GM04504 (cell line): ENCODE measurements around the gene RAB24.
"Not testable (repeated sequence)": the region's sequence is repeated elsewhere in the genome, so short reads cannot be mapped to it uniquely, and the experiment has no call there.

ENCODE experiments used
- DNase-seq: peaks from one replicate; pipeline ENCODE4 v3.0.0-alpha.2; 2012; ENCODE audit warnings: low read depth

The RAB24 gene

DNA sequence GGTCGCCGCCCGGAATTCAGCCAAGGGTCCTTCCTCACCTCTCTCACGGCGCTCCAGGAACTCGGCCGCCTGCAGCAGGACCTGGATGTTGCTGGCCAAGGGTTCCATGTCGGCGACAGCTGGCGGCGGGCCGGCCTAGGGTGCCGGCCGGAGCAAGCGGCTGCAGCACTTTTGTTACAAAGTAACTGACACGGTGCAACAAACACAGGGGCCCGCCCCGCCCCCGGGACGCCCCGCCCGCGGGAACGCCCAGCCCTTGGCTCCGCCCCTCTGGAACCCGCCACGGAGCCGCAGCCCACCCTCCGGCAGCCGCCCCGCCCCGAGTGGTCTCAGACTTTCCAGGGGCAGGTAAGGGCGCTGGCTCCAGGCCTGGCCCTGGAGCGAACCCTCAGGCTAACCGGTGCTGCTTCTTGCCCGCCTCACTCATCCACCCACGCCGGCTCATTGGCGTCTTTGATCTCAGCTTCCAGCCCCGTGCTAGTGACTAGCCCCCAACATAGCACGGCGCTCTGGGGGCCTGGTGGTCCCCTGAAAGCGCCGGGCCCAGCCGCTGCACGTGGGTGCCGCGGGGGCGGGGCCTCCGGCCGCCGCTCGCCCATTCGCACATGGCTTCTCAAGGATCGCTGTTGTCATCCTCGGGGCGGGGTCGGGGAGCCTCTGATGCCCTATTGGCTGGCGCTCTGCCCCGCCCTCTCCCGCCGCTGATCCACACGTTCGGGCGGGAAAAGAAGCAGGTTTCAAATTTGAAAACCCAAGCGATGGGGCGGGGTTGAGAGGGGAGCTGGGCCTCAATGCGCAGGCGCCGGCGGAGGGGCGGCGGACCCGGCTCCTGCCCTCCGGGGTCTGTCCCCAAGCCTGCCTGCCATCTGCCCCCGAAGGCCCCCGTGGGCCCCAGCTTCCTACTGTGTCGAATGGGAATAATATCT, 8.5 kb upstream of the RAB24 start, which contains the start of gene MXD3:
MXD3 (minus strand) TSS at position 176 of the 926 bp plus-strand sequence; CDS start at position 108, 68 bp downstream.
- DNase-seq = peak; percentile 81

DNA sequence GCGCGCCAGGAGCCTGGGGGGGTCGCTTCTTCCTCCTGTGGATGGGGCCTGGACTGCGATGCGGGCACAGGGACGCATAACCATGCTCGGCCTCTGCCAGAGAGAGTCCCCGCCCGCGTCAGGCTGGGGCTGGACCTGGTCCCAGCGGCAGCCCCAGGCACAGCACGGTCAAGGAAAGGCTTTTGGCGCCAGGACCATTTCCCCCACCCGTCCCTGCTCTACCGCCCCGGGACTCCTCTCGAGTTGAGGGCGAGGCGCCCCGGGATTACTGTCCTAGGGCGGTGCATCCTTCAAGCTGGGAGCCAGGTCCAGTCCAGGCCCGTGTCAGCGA, 7.8 kb upstream of the RAB24 start:
- no peak for DNase-seq

DNA sequence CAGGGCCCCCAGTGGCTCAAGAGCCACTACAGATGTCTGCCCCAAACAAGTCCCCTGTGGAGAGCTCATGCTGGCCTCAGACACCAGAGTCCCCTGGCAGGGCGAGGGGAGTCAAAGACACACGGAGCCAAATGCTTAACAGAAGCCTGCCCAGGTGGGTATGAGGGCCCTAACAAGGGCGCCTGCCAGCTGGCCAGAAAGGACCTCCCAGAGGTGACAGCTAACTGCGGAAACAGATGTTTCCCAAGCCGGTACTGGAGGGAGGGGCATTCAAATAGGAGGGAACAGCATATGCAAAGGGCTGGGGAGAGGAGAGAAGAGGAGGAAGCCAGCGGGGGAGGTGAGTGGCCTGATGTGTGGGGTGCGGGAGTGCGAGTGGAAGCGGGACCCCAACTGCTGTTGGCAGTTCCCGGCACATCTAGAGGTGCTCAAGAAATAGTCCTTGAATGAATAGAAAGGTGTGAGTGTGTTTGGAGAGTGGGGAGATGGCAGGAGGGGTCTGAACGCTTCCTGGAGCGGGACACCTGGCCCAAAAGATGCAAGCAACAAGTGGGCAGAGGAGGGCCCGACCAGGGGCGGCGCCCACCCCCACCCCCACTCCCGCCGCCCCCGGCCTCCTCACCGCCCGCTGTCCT, 7.4 kb upstream of the RAB24 start:
- DNase-seq = no peak

DNA sequence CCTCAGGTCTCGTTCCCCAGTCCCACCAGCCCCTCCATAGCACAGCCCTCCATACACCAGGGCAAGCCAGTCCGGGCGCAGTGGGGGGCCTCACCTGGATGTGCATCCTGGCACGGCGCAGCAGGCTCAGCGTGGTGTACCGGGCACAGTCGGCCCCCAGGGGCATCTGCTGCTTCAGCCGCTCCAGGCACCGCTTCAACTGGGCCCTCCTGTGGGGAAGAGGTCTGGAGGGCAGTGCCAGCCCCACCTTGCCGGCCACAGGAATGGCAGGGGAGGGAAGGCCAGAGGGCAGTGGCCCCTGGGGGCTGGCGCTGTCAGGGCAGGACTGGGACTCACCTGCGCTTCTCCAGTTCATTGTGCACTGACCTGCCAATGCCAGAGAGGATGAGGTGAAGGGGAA, 6.8 kb upstream of the RAB24 start:
- no peak for DNase-seq

DNA sequence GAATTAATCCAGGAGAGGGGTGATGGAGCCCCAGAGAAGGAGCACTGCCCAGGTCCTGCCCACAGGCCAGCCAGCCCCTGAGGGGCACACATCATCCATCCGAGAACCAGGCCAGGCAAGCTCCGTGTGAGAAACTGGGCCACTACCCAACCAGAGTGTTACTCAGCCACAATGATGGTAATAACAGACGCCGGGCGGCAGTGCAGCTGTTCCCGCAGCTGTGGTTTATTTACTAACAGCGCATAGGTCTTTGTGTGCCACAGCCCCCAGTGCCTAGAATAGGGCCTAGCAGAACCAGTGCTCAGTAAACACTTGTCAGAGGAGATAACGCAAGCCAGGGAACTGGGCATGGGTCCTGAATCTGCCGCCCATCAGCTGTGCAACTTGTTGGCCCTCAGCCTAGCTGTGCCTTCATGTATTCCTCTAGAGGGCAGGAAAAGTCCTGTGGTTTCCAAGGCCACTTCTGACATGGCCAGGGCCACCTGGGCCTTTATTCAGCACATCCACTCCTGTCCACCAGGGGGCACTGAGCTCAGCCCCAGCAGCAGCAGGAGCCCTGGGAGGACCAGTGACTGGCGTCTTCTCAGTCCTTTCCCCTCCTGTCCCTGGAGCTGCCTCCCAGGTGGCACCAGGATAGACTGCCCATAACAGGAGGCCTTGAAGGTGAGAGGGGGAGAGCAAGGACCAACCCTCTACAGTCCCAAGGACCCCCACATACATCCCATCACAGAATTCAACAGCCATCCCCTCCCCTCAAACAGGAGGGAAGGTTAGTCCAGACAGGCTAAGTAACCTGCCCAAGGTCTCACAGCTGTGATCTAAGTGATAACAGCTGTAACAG, 6.1 kb upstream of the RAB24 start:
- DNase-seq = no peak

DNA sequence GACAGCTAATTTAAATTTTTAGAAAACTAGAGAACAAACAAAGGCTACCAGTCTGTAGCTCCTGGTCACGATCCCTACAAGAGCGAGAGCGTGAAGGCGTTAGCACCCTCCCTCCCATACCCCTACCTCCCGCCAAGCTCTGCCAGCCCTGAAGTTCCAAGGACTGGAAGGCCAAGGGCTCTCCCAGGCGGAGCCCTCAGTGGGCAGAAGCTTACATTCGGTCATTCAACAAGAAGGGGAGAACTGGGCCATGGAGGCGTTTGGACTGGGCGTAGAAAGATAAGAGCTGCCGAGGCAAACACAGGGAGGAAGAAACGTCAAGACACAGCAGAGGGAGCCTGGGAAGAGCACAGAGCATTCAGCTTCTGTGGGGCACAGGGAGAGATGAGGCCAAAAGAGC, 5.2 kb upstream of the RAB24 start:
- no peak for DNase-seq

- no peak for DNase-seq
These were observed 4.2 kb upstream of the RAB24 start for GRCh38 chr5:177307544-177308363.

DNA sequence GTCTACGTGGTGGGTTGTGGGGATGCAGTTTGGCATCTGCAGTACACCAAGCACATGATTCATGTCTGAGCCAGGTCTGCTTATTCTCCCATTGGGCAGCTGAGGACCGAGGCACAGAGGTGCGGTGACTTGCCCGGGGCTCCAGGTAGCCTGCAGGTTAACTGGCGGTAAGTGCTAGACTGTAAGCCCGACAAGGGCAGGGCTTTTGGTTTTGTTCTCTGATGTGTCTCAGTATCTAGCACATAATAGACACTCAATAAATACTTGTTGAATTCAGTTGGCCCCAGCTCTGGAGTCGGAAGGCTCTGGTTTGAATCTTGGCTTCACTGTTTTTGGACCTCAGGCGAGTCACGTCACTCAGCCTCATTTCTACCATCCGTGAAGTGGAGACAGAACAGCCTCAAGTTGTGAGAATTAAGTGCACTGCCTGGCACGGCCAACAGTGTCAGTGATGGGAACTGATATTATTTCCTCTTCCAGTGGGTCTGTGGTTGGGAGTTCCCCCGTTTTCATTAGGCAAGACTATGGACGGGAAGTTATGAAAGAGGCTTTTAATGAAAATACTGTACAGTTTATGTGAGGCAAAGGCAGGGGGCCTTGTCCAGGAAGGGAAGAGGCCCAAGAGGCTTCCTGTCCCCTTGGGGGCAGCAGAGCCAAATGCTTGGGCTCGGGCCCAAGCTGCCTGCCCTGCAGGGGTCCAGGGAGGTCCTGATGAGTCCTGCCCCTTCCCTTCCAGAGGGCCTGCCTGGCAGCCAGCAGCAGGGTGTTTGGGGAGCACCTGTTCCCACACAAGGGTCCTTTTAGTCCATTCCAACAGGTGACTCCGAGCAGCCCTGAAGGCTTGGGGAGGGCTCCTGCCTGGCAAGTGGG, 3.4 kb upstream of the RAB24 start:
- DNase-seq = no peak

- DNase-seq = not testable (repeated sequence)
These were observed 2.7 kb upstream of the RAB24 start for GRCh38 chr5:177306103-177306640.

- DNase-seq = no peak
These were observed 1.0 kb upstream of the RAB24 start for GRCh38 chr5:177304392-177305119.

DNA sequence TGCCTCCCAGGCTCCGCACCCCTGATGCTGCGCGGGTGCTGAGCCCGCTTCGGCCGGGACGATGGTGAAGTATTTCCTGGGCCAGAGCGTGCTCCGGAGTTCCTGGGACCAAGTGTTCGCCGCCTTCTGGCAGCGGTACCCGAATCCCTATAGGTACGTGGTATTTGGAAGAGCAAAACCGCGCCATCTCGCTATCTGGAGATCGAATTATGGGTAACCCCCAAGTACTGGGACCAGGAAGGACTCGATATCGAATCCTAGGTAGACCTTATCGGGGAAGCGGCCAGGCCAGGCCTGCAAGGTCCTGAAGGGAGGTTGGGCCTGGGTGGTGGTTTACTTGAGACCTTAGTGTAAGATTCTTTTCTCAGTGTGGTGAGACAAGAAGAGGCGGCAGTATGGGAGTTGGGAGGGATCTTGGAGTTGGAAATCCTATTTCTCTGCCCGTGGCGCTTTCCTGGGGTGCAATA, 439 bp upstream of the RAB24 start:
- no peak for DNase-seq

DNA sequence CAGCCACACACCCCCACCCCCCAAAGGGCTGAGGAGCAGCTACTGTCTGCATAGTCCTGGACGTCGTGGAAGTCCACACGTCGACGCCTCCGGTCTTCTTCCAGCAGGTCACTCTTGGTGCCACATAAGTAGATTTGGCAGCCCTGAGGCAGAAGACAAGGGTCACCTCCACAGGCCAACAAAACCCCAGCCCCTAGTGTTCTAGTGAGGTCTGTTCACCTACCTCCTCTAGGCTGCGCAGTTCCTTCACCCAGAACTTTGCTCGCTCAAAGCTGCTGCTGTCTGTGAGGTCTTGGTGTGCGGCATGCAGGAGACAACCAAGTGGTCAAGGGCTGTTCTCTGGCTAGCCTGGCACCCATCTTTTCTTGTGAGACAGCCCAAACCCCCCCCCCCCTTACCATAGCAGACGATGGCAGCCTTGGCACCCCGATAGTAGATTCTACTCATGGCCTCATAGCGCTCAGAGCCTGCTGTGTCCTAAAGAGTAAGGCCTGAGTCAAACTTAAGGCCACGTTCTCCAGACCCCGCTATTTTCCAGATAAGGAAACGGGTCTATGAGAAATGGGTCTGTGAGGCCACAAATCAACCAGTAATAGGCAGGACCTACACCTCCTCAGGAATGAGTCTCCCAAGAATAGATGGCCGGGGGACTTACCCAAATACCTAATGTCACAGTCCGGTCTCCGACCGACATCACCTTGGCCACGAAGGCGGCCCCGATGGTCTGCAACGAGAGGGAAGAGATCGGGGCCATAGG, 987 bp downstream of the RAB24 start:
- no peak for DNase-seq

GRCh38 chr5:177301503-177302165, 1.9 kb downstream of the RAB24 start:
- no peak for DNase-seq

GRCh38 chr5:177300951-177301350, 2.6 kb downstream of the RAB24 start:
- no peak for DNase-seq

GRCh38 chr5:177300236-177300880, 3.2 kb downstream of the RAB24 start:
- DNase-seq = no peak

DNA sequence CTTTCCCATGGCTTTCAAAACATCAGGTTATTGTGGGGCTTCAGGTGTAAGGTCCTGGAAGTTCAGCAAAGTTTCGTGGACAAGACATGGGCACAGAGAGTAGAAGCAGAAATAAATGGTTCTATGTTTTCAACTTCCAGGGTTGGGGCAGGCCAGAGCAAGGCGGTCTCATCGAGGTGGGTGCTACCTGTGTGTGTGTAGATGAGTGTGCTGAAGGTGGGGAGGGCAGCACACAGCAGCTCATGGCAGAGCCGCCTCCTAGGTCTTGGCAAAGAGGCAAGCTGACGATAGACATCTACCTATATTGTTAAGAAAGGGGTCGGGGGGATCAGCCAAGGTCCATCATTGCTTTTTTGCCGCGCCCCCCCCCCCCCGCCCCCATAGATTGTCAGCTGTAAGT, 3.8 kb downstream of the RAB24 start:
- no peak for DNase-seq

GRCh38 chr5:177297922-177298321, 5.6 kb downstream of the RAB24 start:
- DNase-seq = no peak

DNA sequence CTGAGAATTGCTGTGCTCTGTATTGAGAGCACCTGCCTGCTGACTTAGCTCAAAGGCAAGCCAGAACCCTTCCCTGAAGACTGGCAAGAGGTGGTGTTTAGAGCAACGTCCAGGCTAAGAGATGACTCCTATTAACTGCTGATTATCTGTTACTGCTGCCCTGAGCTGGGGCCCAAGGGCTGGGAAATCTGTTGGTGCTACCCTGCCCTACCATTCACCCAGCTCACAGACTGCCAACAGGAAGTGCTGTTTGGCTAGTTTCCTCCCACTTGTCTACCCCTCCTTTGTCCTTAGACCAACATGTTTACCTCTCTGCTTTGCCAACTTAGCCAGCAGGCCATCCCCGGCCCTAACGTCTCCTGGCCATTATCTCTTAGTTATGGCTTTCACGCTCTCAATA, 6.9 kb downstream of the RAB24 start:
- no peak for DNase-seq
